ENCODE data around the gene SHMT2.

- TF ChIP-seq SIN3A (IDR thresholded peaks at IDR 0.05; ENCODE audit: borderline replicate concordance, insufficient read depth, low read depth, low read length): no peak
- no peak for TF ChIP-seq CTCF (IDR thresholded peaks at IDR 0.05)
- TF ChIP-seq POLR2AphosphoS5 (IDR thresholded peaks at IDR 0.05; ENCODE audit: low read depth, low read length): no peak
- TF ChIP-seq, protein P1, sequence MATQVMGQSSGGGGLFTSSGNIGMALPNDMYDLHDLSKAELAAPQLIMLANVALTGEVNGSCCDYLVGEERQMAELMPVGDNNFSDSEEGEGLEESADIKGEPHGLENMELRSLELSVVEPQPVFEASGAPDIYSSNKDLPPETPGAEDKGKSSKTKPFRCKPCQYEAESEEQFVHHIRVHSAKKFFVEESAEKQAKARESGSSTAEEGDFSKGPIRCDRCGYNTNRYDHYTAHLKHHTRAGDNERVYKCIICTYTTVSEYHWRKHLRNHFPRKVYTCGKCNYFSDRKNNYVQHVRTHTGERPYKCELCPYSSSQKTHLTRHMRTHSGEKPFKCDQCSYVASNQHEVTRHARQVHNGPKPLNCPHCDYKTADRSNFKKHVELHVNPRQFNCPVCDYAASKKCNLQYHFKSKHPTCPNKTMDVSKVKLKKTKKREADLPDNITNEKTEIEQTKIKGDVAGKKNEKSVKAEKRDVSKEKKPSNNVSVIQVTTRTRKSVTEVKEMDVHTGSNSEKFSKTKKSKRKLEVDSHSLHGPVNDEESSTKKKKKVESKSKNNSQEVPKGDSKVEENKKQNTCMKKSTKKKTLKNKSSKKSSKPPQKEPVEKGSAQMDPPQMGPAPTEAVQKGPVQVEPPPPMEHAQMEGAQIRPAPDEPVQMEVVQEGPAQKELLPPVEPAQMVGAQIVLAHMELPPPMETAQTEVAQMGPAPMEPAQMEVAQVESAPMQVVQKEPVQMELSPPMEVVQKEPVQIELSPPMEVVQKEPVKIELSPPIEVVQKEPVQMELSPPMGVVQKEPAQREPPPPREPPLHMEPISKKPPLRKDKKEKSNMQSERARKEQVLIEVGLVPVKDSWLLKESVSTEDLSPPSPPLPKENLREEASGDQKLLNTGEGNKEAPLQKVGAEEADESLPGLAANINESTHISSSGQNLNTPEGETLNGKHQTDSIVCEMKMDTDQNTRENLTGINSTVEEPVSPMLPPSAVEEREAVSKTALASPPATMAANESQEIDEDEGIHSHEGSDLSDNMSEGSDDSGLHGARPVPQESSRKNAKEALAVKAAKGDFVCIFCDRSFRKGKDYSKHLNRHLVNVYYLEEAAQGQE (IDR thresholded peaks at IDR 0.05; ENCODE audit: insufficient read depth in 1 of 2, low read depth in 2 of 2, low read length in 1 of 2): no peak
- no peak for TF ChIP-seq TCF7L2 (IDR thresholded peaks at IDR 0.05; ENCODE audit: low read depth, low read length)
Measured at GRCh38 chr12:57241402-57242310, 12.1 kb downstream of the SHMT2 start.

All from Panc1 (cell line).